ENCODE results near the gene GDF7.
A peak's percentile ranks its signal among the peaks of the same experiment; 100 is the strongest.

GDF7 gene

GRCh38 chr2:20675701-20676352 lies 8.9 kb downstream of the GDF7 start:
- no peak for TF ChIP-seq CTCF (IDR thresholded peaks at IDR 0.05)

GRCh38 chr2:20676353-20677215 lies 9.6 kb downstream of the GDF7 start:
- TF ChIP-seq CTCF (IDR thresholded peaks at IDR 0.05): no peak

- TF ChIP-seq CTCF (IDR thresholded peaks at IDR 0.05): peak; percentile 53
These were observed 10.5 kb downstream of the GDF7 start for GRCh38 chr2:20677301-20678085.

GRCh38 chr2:20678086-20678395 lies 11.1 kb downstream of the GDF7 start:
- TF ChIP-seq CTCF (IDR thresholded peaks at IDR 0.05): no peak

- no peak for TF ChIP-seq CTCF (IDR thresholded peaks at IDR 0.05)
These were observed 11.8 kb downstream of the GDF7 start for GRCh38 chr2:20678780-20679179.

- no peak for TF ChIP-seq CTCF (IDR thresholded peaks at IDR 0.05)
These were observed 13.9 kb downstream of the GDF7 start for GRCh38 chr2:20680744-20681375.

- peak; percentile 54 for TF ChIP-seq CTCF (IDR thresholded peaks at IDR 0.05)
These were observed 15.4 kb downstream of the GDF7 start for GRCh38 chr2:20682167-20682920.

All from LNCAP (cell line).